Thoracic aorta (tissue), 2 donors: ENCODE measurements around the gene ARHGAP10. TPM values are rescaled to one million over a fixed set of nuclear protein-coding genes. Genes with fewer than 3 reads are reported as not detected.

ENCODE experiments used
- ATAC-seq: fragments of 150-250 bp; one replicate; pipeline ENCODE4 v1.8.0; 2017; ENCODE audit warnings: low read depth; ENCODE audit not compliant: insufficient number of reproducible peaks, low FRiP score
- DNase-seq: peaks from one replicate; pipeline ENCODE4 v3.0.0-alpha.2; 2020; ENCODE audit warnings: low spot score
- H3K27ac ChIP-seq, 2 donors: fragments of 200-600 bp; sonication (generic); 1 replicate in 1 of 2; 2 replicates in 1 of 2; pipeline ENCODE4 v1.5.1; 2016; ENCODE audit warnings: mild to moderate bottlenecking in 2 of 2, moderate library complexity in 2 of 2
- H3K27me3 ChIP-seq: fragments of 200-600 bp; sonication (generic); replicated peaks from 2 replicates; pipeline ENCODE4 v1.6.0; 2016; ENCODE audit warnings: mild to moderate bottlenecking; ENCODE audit not compliant: insufficient read depth
- H3K36me3 ChIP-seq: fragments of 200-600 bp; sonication (generic); one replicate; pipeline ENCODE4 v1.5.1; 2016
- H3K4me1 ChIP-seq, 2 donors: fragments of 200-600 bp; sonication (generic); 1 replicate in 1 of 2; 2 replicates in 1 of 2; pipeline versions ENCODE4 v1.5.1 to v1.6.0; 2016; ENCODE audit warnings: low read depth in 2 of 2, mild to moderate bottlenecking in 1 of 2; ENCODE audit not compliant: control insufficient read depth in 1 of 2
- H3K4me3 ChIP-seq: fragments of 200-600 bp; sonication (generic); 2 replicates; pipeline ENCODE4 v1.5.1; 2016; ENCODE audit warnings: mild to moderate bottlenecking
- H3K9me3 ChIP-seq: fragments of 200-600 bp; sonication (generic); 2 replicates; pipeline ENCODE4 v1.5.1; 2016
- total RNA-seq, 2 donors: library from RNA; depleted of rRNA; stranded (reverse); fragments of >200 nt; gene quantifications; one replicate each; pipeline versions ENCODE4 v1.1.0 to v1.2.3, GENCODE V29; 2016
- TF ChIP-seq, protein P1 (sequence below): fragments of 200-600 bp; sonication (generic); IDR thresholded peaks from one replicate; pipeline ENCODE4 v1.5.1; 2019; ENCODE audit warnings: antibody characterized with exemption

Gene ARHGAP10
- total RNA-seq, 2 donors from 2014 or later, result 195 to 211 TPM

DNA sequence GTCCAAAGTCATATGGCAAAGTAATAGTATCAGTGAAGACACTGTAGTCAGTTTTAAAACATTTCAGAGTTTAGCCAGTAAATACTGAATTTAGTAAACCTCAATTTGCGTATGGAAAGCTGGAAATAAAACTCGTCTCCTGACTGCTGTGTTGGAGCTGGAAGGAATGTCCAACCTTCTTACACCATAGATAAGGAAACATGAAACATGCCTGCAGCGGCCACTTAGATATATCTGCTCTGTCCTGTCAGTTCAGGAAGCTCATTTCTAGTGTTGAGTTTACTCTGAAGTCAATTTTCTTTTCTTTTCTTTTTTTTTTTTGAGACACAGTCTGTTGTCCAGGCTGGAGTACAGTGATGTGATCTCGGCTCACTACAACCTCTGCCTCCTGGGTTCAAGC is 21.2 kb downstream of the ARHGAP10 start:
- H3K9me3 ChIP-seq, result no peaks in the 10 kb centered on the region
- ATAC-seq (no peak), DNase-seq (no peak)
- H3K4me3 ChIP-seq, result no peak overlapping the region
- TF ChIP-seq, protein P1, sequence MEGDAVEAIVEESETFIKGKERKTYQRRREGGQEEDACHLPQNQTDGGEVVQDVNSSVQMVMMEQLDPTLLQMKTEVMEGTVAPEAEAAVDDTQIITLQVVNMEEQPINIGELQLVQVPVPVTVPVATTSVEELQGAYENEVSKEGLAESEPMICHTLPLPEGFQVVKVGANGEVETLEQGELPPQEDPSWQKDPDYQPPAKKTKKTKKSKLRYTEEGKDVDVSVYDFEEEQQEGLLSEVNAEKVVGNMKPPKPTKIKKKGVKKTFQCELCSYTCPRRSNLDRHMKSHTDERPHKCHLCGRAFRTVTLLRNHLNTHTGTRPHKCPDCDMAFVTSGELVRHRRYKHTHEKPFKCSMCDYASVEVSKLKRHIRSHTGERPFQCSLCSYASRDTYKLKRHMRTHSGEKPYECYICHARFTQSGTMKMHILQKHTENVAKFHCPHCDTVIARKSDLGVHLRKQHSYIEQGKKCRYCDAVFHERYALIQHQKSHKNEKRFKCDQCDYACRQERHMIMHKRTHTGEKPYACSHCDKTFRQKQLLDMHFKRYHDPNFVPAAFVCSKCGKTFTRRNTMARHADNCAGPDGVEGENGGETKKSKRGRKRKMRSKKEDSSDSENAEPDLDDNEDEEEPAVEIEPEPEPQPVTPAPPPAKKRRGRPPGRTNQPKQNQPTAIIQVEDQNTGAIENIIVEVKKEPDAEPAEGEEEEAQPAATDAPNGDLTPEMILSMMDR, result no peak
- H3K27ac ChIP-seq, result peak overlapping the region; percentile 76 to 88
- H3K27me3 ChIP-seq, result no peaks in the 10 kb centered on the region
- no peaks in the 10 kb centered on the region for H3K36me3 ChIP-seq
- H3K4me1 ChIP-seq, result peaks cover 47 to 91% of the 10 kb centered on the region in 2 donors

- Histone ChIP-seq H3K9me3 (no peaks in the 10 kb centered on the region), H3K27me3 (no peaks in the 10 kb centered on the region), H3K4me3 (peak overlapping the region; percentile 7), H3K36me3 (no peaks in the 10 kb centered on the region), H3K4me1 (peaks cover 40 to 82% of the 10 kb centered on the region in 2 donors), H3K27ac (peak overlapping the region; percentile 76 to 88)
- ATAC-seq, result peak; percentile 49
- DNase-seq, result no peak
- TF ChIP-seq, protein P1, result no peak
These were observed 22.2 kb downstream of the ARHGAP10 start for GRCh38 chr4:147754037-147754445.

DNA sequence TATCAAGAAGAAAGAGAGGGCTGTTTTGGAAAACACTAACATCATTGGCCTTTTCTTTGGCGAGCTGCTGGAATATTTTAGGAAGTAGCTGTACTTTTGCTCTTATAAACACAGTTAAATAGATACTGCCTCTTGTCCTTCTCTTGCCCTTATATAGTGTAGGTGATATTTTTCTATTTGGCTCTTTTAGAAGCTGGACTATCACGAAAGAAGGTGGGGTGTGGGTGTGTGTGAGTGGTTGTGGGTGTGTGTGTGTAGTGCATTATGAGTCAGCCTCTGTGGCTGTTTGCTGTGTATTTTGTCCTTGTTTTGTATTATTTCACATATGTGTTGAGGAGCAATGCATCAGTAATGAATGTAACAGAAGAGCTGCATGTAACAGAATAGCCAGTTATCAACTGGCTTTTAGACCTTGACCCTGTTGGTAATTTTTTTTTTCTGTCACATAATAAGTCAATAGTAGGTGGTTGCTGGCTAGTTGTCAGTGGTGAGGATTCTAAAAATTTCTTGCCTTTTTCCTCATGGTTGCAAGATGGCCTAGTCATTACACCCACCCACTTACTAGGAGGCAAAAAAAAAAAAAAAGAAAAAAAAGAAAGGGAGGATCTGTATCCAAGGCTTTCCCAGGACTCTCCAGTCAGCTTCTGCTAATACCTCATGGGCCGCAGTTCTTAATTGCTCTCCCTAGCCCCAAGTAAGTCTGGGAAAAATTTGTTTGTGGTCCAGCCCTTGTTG is 23.8 kb downstream of the ARHGAP10 start:
- Histone ChIP-seq H3K4me1 (peaks cover 32 to 81% of the 10 kb centered on the region in 2 donors), H3K27ac (peak overlapping the region; percentile 76 to 88), H3K4me3 (peak overlapping the region; percentile 56), H3K27me3 (no peaks in the 10 kb centered on the region), H3K36me3 (no peaks in the 10 kb centered on the region), H3K9me3 (no peaks in the 10 kb centered on the region)
- ATAC-seq (peak; percentile 55), DNase-seq (no peak)
- TF ChIP-seq, protein P1, result no peak

DNA sequence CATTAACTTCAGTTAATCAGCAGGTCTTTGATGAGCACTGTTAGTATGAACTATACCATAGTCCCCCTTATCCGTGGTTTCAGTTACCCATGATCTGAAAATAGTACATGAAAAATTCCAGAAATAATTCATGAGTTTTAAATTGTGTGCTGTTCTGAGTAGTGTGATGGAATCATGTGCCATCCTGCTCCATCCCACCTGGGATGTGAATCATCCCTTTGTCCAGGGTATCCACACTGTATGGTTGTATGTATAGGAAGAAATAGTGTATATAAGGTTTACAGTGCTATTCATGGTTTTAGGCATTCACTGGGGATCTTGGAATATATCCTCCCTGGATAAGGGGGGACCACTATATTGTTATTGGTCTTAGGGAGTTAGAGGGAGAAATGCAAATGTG is 24.5 kb downstream of the ARHGAP10 start:
- ATAC-seq, result no peak
- Histone ChIP-seq H3K9me3 (no peaks in the 10 kb centered on the region), H3K4me1 (peaks cover 38 to 81% of the 10 kb centered on the region in 2 donors), H3K27ac (peak overlapping the region; percentile 76 to 88), H3K36me3 (no peaks in the 10 kb centered on the region), H3K4me3 (peak overlapping the region; percentile 56), H3K27me3 (no peaks in the 10 kb centered on the region)
- no peak for DNase-seq
- TF ChIP-seq, protein P1, result no peak

DNA sequence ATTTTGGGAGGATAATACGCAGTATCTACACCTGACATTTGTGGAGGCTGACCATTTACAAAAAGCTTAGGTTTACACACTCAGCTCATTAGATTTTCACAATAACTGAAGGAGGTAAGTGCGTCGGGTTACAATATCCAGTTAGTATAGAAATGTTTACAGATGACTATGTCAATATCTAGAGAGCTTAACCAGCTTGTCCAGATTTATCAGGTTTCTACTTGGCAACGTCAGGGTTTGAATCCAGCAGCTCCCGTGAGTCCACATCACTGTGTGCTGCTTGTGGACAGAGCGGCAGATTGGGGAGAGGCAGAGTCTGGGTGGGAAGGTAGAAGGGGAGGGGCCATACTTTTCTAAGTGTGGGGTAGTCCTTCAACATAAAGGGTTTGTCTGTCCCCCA is 28.3 kb downstream of the ARHGAP10 start:
- no peak for ATAC-seq
- peak overlapping the region; percentile 61 to 75 for H3K27ac ChIP-seq

More for the DNA sequence above, 28.3 kb downstream of the ARHGAP10 start:
- H3K4me3 ChIP-seq, result no peak overlapping the region
- H3K9me3 ChIP-seq, result no peaks in the 10 kb centered on the region
- H3K36me3 ChIP-seq, result no peaks in the 10 kb centered on the region
- no peak for DNase-seq
- TF ChIP-seq, protein P1, result no peak
- H3K4me1 ChIP-seq, result peaks cover 27 to 76% of the 10 kb centered on the region in 2 donors
- no peaks in the 10 kb centered on the region for H3K27me3 ChIP-seq
